Fibroblast of lung (primary cell): ENCODE results near the gene RETREG2. TPM values are rescaled to one million over a fixed set of nuclear protein-coding genes. Genes with fewer than 3 reads are reported as not detected.
A peak's percentile ranks its signal among the peaks of the same experiment; 100 is the strongest.

Experiments
- DNase-seq, 2 donors: peaks; one replicate each; pipeline versions ENCODE4 v3.0.0 to v3.0.0-alpha.2; 2010; ENCODE audit warnings: low read depth in 2 of 2
- H2AFZ ChIP-seq: 2 replicates; pipeline ENCODE4 v1.5.1; 2012; ENCODE audit warnings: low read length, control low read depth, inconsistent platforms
- H3K27ac ChIP-seq: 2 replicates; pipeline ENCODE4 v1.5.1; 2011; ENCODE audit warnings: low read length, control low read depth; ENCODE audit not compliant: insufficient read depth
- H3K27me3 ChIP-seq: 2 replicates; pipeline ENCODE4 v1.5.1; 2011; ENCODE audit warnings: mild to moderate bottlenecking, low read length; ENCODE audit not compliant: control insufficient read depth, insufficient read depth
- H3K36me3 ChIP-seq: 2 replicates; pipeline ENCODE4 v1.5.1; 2011; ENCODE audit warnings: low read length; ENCODE audit not compliant: control insufficient read depth, insufficient read depth
- H3K4me1 ChIP-seq: 2 replicates; pipeline ENCODE4 v1.5.1; 2011; ENCODE audit warnings: low read length; ENCODE audit not compliant: control insufficient read depth, insufficient read depth; ENCODE audit errors: extremely low read depth
- H3K4me2 ChIP-seq: 2 replicates; pipeline ENCODE4 v1.5.1; 2011; ENCODE audit warnings: low read length, control low read depth; ENCODE audit not compliant: insufficient read depth; ENCODE audit errors: extremely low read depth
- H3K4me3 ChIP-seq, 4 experiments: fragments of 200-600 bp in 1 of 4; sonication (generic) in 1 of 4; replicated peaks in 1 of 4; 2 replicates each; pipeline ENCODE4 v1.5.1; 2011 to 2016; ENCODE audit warnings: low read length in 4 of 4, low read depth in 3 of 4, mild to moderate bottlenecking in 3 of 4, control low read depth in 2 of 4, inconsistent platforms in 1 of 4, mixed read lengths in 1 of 4; ENCODE audit not compliant: insufficient read depth in 1 of 4; ENCODE audit errors: control extremely low read depth in 1 of 4
- H3K79me2 ChIP-seq: 2 replicates; pipeline ENCODE4 v1.5.1; 2012; ENCODE audit warnings: mild to moderate bottlenecking, low read length, inconsistent platforms; ENCODE audit not compliant: control insufficient read depth, insufficient read depth
- H3K9ac ChIP-seq: 2 replicates; pipeline ENCODE4 v1.5.1; 2011; ENCODE audit warnings: mild to moderate bottlenecking, low read length, control low read depth; ENCODE audit not compliant: insufficient read depth
- H3K9me3 ChIP-seq: 2 replicates; pipeline ENCODE4 v1.5.1; 2012; ENCODE audit warnings: low read depth, low read length; ENCODE audit not compliant: control insufficient read depth, insufficient read depth
- H4K20me1 ChIP-seq: 2 replicates; pipeline ENCODE4 v1.5.1; 2011; ENCODE audit warnings: low read length; ENCODE audit not compliant: control insufficient read depth, insufficient read depth; ENCODE audit errors: extremely low read depth
- CTCF ChIP-seq, 2 donors: IDR thresholded peaks in 1 of 2; conservative IDR thresholded peaks in 1 of 2; 1 replicate in 1 of 2; 2 replicates in 1 of 2; pipeline ENCODE4 v1.5.1; 2011 to 2012; ENCODE audit warnings: low read length in 2 of 2, control low read depth in 1 of 2, inconsistent platforms in 1 of 2, low read depth in 1 of 2, mild to moderate bottlenecking in 1 of 2
- EZH2 ChIP-seq: IDR thresholded peaks from 2 replicates; pipeline ENCODE4 v1.5.1; 2012; ENCODE audit warnings: low read length, control low read depth, mild to moderate bottlenecking; ENCODE audit errors: missing control alignments
- polyA plus RNA-seq, 2 donors: library from polyadenylated mRNA; depleted of rRNA in 1 of 2; stranded (reverse) in 1 of 2; unstranded in 1 of 2; fragments of >200 nt; gene quantifications; 2 replicates each; pipeline ENCODE4 v1.2.1, GENCODE V29; 2011 to 2012; ENCODE audit warnings: missing spikeins in 1 of 2
- total RNA-seq: library from RNA; depleted of rRNA; stranded (reverse); fragments of >200 nt; gene quantifications from 2 replicates; pipeline ENCODE4 v1.2.1, GENCODE V29; 2014

Gene RETREG2
- total and polyA plus RNA-seq, 2 donors (not counting 1 experiment from before 2014, with no cell fraction given): 64.6 to 88.7 TPM

DNA sequence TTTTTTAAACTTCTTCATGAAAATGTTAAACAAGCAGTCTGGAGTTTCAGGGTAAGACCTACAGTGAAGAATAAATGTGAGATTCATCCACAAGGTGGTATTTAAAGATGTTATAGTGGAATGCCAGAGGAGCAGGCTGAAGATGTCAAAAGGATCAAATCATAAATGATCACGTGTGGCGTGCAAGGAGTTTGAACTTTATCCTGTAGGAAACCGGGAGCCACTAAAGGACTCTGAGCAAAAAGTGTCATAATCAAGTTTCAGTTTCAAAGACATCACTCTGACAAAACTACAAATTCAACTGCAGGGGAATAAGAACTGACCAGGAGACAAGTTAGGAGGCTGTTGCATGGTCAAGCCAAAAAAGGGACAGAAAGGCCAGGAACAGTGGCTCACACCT, 37.4 kb upstream of the RETREG2 start:
- no peaks in the 10 kb centered on the region for H4K20me1 ChIP-seq
- H2AFZ ChIP-seq: no peak overlapping the region
- H3K4me3 ChIP-seq: no peak overlapping the region
- no peak for TF ChIP-seq CTCF (conservative IDR thresholded peaks at IDR 0.05 in 1 of 2, IDR thresholded peaks at IDR 0.05 in 1 of 2; ENCODE audit: low read depth in 1 of 2, low read length in 2 of 2)
- no peak for TF ChIP-seq EZH2
- no peaks in the 10 kb centered on the region for H3K27me3 ChIP-seq
- H3K79me2 ChIP-seq: no peaks in the 10 kb centered on the region
- no peak overlapping the region for H3K9ac ChIP-seq
- H3K4me2 ChIP-seq: no peak overlapping the region
- no peaks in the 10 kb centered on the region for H3K36me3 ChIP-seq
- no peak overlapping the region for H3K27ac ChIP-seq
- DNase-seq: no peak
- peaks cover 4% of the 10 kb centered on the region for H3K4me1 ChIP-seq
- H3K9me3 ChIP-seq: no peaks in the 10 kb centered on the region

GRCh38 chr2:219142329-219142728, 35.7 kb upstream of the RETREG2 start:
- no peak overlapping the region for H2AFZ ChIP-seq
- H3K27ac ChIP-seq: no peak overlapping the region
- DNase-seq: peak; percentile 82 to 92
- H3K4me3 ChIP-seq: no peak overlapping the region
- no peaks in the 10 kb centered on the region for H3K79me2 ChIP-seq
- H3K9me3 ChIP-seq: no peaks in the 10 kb centered on the region
- no peaks in the 10 kb centered on the region for H3K27me3 ChIP-seq
- TF ChIP-seq EZH2: no peak
- peak; percentile 42 to 66 for TF ChIP-seq CTCF (conservative IDR thresholded peaks at IDR 0.05 in 1 of 2, IDR thresholded peaks at IDR 0.05 in 1 of 2; ENCODE audit: low read depth in 1 of 2, low read length in 2 of 2)
- no peaks in the 10 kb centered on the region for H4K20me1 ChIP-seq
- H3K4me1 ChIP-seq: peaks cover 4% of the 10 kb centered on the region
- H3K4me2 ChIP-seq: peak overlapping the region; percentile 25
- H3K36me3 ChIP-seq: no peaks in the 10 kb centered on the region
- H3K9ac ChIP-seq: no peak overlapping the region

DNA sequence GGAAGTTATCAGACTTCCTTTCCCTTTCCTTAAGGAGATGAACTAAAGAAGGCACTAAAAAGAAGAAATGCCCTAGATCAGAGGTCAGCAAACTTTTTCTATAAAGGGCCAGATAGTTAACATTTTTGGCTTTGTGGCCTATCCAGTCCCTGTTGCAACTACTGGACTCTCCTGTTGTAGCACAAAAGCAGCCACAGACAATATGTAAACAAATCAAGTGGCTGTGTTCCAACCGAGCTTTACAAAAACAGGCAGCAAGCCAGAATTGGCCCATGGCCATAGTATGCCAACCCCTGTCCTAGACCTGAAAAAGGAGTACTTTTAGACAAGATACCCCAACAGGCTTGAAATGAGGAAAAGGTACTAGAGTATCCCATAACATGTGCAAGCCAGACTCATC, 28.4 kb upstream of the RETREG2 start:
- no peaks in the 10 kb centered on the region for H3K9me3 ChIP-seq
- H2AFZ ChIP-seq: no peak overlapping the region
- DNase-seq: peak in 1 of 2 donors; percentile 44
- no peak overlapping the region for H3K9ac ChIP-seq
- TF ChIP-seq CTCF (conservative IDR thresholded peaks at IDR 0.05 in 1 of 2, IDR thresholded peaks at IDR 0.05 in 1 of 2; ENCODE audit: low read depth in 1 of 2, low read length in 2 of 2) (no peak), EZH2 (no peak)
- H4K20me1 ChIP-seq: no peaks in the 10 kb centered on the region
- no peaks in the 10 kb centered on the region for H3K27me3 ChIP-seq
- H3K79me2 ChIP-seq: no peaks in the 10 kb centered on the region
- H3K4me2 ChIP-seq: no peak overlapping the region
- H3K36me3 ChIP-seq: no peaks in the 10 kb centered on the region
- no peak overlapping the region for H3K27ac ChIP-seq
- H3K4me3 ChIP-seq: no peak overlapping the region
- no peaks in the 10 kb centered on the region for H3K4me1 ChIP-seq
